ENCODE data around the gene PRXL2C.

- TF ChIP-seq EZH2phosphoT487 (IDR thresholded peaks at IDR 0.05; ENCODE audit: insufficient read depth, low read depth) (no peak), EZH2 (IDR thresholded peaks at IDR 0.05; ENCODE audit: insufficient read depth, poor library complexity, severe bottlenecking) (no peak)
Measured at GRCh38 chr9:96688745-96689464, 33.8 kb upstream of the PRXL2C start.

Measured in GM23248 (cell line).